Upper lobe of left lung (tissue), 6 donors: Measurements from ENCODE around the gene TPST2. TPM values are rescaled to one million over a fixed set of nuclear protein-coding genes. Genes with fewer than 3 reads are reported as not detected.

Source experiments
- ATAC-seq, 2 donors: fragments of 200-7000 bp; cut with Tn5 transposase; one replicate each; pipeline ENCODE4 v1.9.1; 2022; ENCODE audit warnings: mild to moderate bottlenecking in 2 of 2, moderate library complexity in 2 of 2; ENCODE audit not compliant: low FRiP score in 2 of 2
- DNase-seq, 2 donors: peaks; one replicate each; pipeline ENCODE4 v3.0.0-alpha.2; 2019 to 2020
- H3K27ac ChIP-seq, 4 donors: fragments of 200-600 bp; sonication (generic); one replicate each; pipeline ENCODE4 v1.5.1; 2016 to 2019
- H3K27me3 ChIP-seq, 4 donors: fragments of 200-600 bp; sonication (generic); one replicate each; pipeline ENCODE4 v1.5.1; 2017 to 2019
- H3K36me3 ChIP-seq, 4 donors: fragments of 200-600 bp; sonication (generic); one replicate each; pipeline ENCODE4 v1.5.1; 2016 to 2019
- H3K4me1 ChIP-seq, 4 donors: fragments of 200-600 bp; sonication (generic); one replicate each; pipeline ENCODE4 v1.5.1; 2018 to 2019
- H3K4me3 ChIP-seq, 4 donors: fragments of 200-600 bp; sonication (generic); one replicate each; pipeline ENCODE4 v1.5.1; 2017 to 2019; ENCODE audit warnings: mild to moderate bottlenecking in 2 of 4, moderate library complexity in 1 of 4
- H3K9me3 ChIP-seq, 4 donors: fragments of 200-600 bp; sonication (generic); one replicate each; pipeline ENCODE4 v1.5.1; 2018 to 2019
- CTCF ChIP-seq, 6 experiments: fragments of 450-650 bp in 4 of 6; fragments of 200-600 bp in 2 of 6; sonication (generic) in 2 of 6; IDR thresholded peaks; one replicate each; pipeline ENCODE4 v1.5.1; 2016 to 2019; ENCODE audit warnings: antibody characterized with exemption in 6 of 6
- EP300 ChIP-seq, 4 donors: sonication (generic); formaldehyde crosslinking; IDR thresholded peaks; one replicate each; pipeline ENCODE4 v1.5.1; 2017; ENCODE audit warnings: antibody characterized with exemption in 4 of 4, control low read depth in 2 of 4
- POLR2A ChIP-seq, 4 donors: fragments of 450-650 bp; IDR thresholded peaks; one replicate each; pipeline ENCODE4 v1.5.1; 2016 to 2017; ENCODE audit warnings: antibody characterized with exemption in 4 of 4, mild to moderate bottlenecking in 2 of 4
- POLR2AphosphoS5 ChIP-seq, 2 donors: sonication (generic); formaldehyde crosslinking; IDR thresholded peaks; one replicate each; pipeline ENCODE4 v1.5.1; 2017; ENCODE audit warnings: antibody characterized with exemption in 2 of 2
- WGBS, 2 donors: methylation state at CpG; one replicate each; pipeline ENCODE4 v1.1.5; 2017 to 2018; 5-methylcytosine and 5-hydroxymethylcytosine counted together
- total RNA-seq, 6 donors: library from RNA; depleted of rRNA in 4 of 6; stranded (reverse); fragments of >200 nt in 4 of 6; gene quantifications; one replicate each; pipeline versions ENCODE4 v1.1.0 to v1.2.1, GENCODE V29; 2016 to 2021
- donor health status: DM: no; HTN: no; CAD: no; lungs with moderate emphysema.
- donor health status: DM: no; HTN: yes; CAD: no; lungs with severe emphysema.

TPST2 gene
- total RNA-seq, 6 donors from 2014 or later = 50.5 to 253 (median 95.8) TPM

- peaks cover 0 to 17% (median 0%) of the 10 kb centered on the region in 4 donors for H3K36me3 ChIP-seq
- DNase-seq (no peak), ATAC-seq (no peak)
- peaks cover 49 to 72% (median 56%) of the 10 kb centered on the region in 4 donors for H3K4me1 ChIP-seq
- TF ChIP-seq POLR2A (IDR thresholded peaks at IDR 0.05) (no peak), EP300 (IDR thresholded peaks at IDR 0.05) (no peak), POLR2AphosphoS5 (IDR thresholded peaks at IDR 0.05) (no peak), CTCF (IDR thresholded peaks at IDR 0.05) (no peak)
- 45 to 61% methylated on average over 5 of the region's 5 CpGs for WGBS, 2 donors
- no peak overlapping the region for H3K27ac ChIP-seq
- H3K27me3 ChIP-seq = no peaks in the 10 kb centered on the region
- no peaks in the 10 kb centered on the region for H3K9me3 ChIP-seq
- H3K4me3 ChIP-seq = no peak overlapping the region
These were observed 107.8 kb downstream of the TPST2 start for GRCh38 chr22:26482161-26482560.

GRCh38 chr22:26481694-26482093, 108.2 kb downstream of the TPST2 start:
- WGBS, 2 donors = 76 to 79% methylated on average over 4 of the region's 4 CpGs
- ATAC-seq = no peak
- H3K27ac ChIP-seq = no peak overlapping the region

GRCh38 chr22:26481112-26481693, 108.7 kb downstream of the TPST2 start:
- no peak overlapping the region for H3K4me3 ChIP-seq
- TF ChIP-seq POLR2A (IDR thresholded peaks at IDR 0.05) (no peak), EP300 (IDR thresholded peaks at IDR 0.05) (no peak), POLR2AphosphoS5 (IDR thresholded peaks at IDR 0.05) (no peak), CTCF (IDR thresholded peaks at IDR 0.05) (no peak)
- WGBS, 2 donors = 69 to 83% methylated on average over 6 of the region's 6 CpGs
- DNase-seq (no peak), ATAC-seq (no peak)
- no peaks in the 10 kb centered on the region for H3K9me3 ChIP-seq
- H3K36me3 ChIP-seq = peaks cover 1 to 27% (median 3%) of the 10 kb centered on the region in 4 donors
- H3K27me3 ChIP-seq = no peaks in the 10 kb centered on the region
- peaks cover 49 to 69% (median 56%) of the 10 kb centered on the region in 4 donors for H3K4me1 ChIP-seq
- no peak overlapping the region for H3K27ac ChIP-seq

More at GRCh38 chr22:26481694-26482093, 108.2 kb downstream of the TPST2 start:
- H3K4me1 ChIP-seq = peaks cover 49 to 72% (median 56%) of the 10 kb centered on the region in 4 donors
- peaks cover 0 to 22% (median 2%) of the 10 kb centered on the region in 4 donors for H3K36me3 ChIP-seq
- H3K27me3 ChIP-seq = no peaks in the 10 kb centered on the region
- H3K9me3 ChIP-seq = no peaks in the 10 kb centered on the region
- no peak overlapping the region for H3K4me3 ChIP-seq
- TF ChIP-seq EP300 (IDR thresholded peaks at IDR 0.05) = no peak
- no peak for TF ChIP-seq POLR2AphosphoS5 (IDR thresholded peaks at IDR 0.05)
- no peak for TF ChIP-seq POLR2A (IDR thresholded peaks at IDR 0.05)
- no peak for TF ChIP-seq CTCF (IDR thresholded peaks at IDR 0.05)
- DNase-seq = no peak

- Histone ChIP-seq H3K27me3 (no peaks in the 10 kb centered on the region), H3K4me3 (no peak overlapping the region), H3K4me1 (peaks cover 45 to 63% (median 53%) of the 10 kb centered on the region in 4 donors), H3K9me3 (no peaks in the 10 kb centered on the region), H3K36me3 (peaks cover 5 to 33% (median 8%) of the 10 kb centered on the region in 4 donors), H3K27ac (no peak overlapping the region)
- ATAC-seq (no peak), DNase-seq (no peak)
- WGBS, 2 donors = 79 to 80% methylated on average over 2 of the region's 2 CpGs
- TF ChIP-seq POLR2A (IDR thresholded peaks at IDR 0.05) = no peak
- no peak for TF ChIP-seq POLR2AphosphoS5 (IDR thresholded peaks at IDR 0.05)
- TF ChIP-seq CTCF (IDR thresholded peaks at IDR 0.05) = no peak
- no peak for TF ChIP-seq EP300 (IDR thresholded peaks at IDR 0.05)
These were observed 109.4 kb downstream of the TPST2 start for GRCh38 chr22:26480611-26480932.
